ENCODE data around the gene CCT7.
"Not testable (repeated sequence)": the region's sequence is repeated elsewhere in the genome, so short reads cannot be mapped to it uniquely, and the experiment has no call there.

The CCT7 gene

GRCh38 chr2:73255007-73255644 is 21.0 kb downstream of the CCT7 start:
- DNase-seq (ENCODE audit: low spot score) = no peak

GRCh38 chr2:73255907-73256617 is 22.0 kb downstream of the CCT7 start:
- no peak for DNase-seq (ENCODE audit: low spot score)

DNA sequence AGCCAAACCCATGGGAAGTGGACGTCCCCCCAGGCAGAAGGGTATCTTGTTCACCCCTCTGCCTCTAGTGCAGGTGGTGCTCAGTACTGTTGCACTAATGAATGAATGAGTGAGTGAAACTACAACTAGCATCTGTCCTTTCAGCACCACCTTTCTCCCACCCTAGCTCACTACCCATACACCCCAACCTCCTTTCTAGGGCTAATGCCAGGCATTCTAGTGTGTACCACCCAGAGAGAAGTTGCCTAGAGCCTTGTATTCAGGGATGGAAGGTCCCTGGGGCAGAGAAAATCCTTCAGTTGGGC is 22.5 kb downstream of the CCT7 start:
- no peak for DNase-seq (ENCODE audit: low spot score)

DNA sequence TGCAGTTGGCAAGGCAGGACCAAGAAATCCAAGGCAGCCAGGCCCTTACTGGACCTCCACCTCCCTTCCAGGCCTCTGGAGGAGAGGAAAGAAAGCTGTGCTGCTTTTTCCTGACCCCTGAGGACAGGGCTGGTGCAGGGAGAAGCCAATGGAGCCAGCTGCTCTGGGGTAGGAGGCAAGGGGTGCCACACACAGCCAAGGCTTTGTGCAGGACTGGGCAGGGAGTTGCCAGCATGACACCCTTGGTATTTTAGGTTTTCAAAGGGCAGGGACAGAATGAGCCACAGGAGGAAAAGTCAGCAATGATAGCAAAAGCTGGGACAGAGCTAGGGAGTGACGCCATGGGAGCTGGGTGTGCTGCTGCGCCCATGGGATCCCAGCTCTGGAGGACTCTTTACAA is 22.9 kb downstream of the CCT7 start:
- no peak for DNase-seq (ENCODE audit: low spot score)

DNA sequence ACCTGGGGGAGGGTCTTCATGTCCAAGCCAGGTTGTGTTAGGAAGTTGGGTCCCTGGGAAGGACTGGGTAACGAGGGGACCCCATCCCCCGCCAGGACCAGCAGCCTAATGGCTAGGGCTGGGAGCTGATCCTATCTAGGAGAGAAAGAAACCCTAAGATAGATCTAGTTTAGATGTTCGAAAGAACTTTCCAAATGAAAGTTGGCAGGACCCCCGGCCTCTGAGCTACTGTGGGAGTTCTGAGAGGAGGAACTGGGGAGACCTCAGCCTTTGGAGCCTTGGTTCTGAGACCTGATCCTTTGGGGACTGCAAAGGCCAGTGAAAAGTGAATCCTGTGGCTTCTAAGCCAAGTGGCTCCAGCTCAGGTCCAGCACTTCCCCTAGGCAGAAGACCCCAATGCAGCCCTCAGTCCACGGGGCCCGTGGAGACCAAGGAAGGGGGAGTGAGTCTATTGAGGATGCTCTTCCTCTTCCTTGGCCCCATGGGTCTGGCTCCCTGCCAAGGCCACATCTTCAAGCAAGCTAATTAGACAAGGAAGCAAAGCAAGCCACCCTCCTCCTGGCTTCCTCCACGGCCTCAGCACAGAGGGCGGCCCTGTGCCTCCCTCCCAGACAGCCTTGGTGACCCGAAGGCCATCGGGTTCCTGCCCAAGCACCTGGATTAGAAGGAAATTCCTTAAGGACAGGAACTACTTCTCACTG is 23.5 kb downstream of the CCT7 start:
- no peak for DNase-seq (ENCODE audit: low spot score)

- no peak for DNase-seq (ENCODE audit: low spot score)
Measured at GRCh38 chr2:73258186-73258912, 24.2 kb downstream of the CCT7 start.

DNA sequence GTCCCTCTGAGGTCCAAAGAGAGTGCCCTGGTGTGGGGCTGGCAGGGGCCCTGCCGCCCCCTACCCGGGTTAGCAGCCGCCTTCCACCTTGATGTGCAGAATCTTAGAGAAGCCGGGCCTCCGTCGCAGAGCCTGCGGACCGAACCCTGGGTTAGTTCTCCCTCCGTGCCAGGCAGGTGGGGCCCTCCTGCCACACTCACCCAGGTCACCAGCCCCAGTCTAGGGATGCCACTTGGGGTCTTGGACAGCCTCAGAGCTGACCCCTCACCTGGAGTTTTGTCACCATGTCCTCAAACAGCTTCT is 24.8 kb downstream of the CCT7 start:
- no peak for DNase-seq (ENCODE audit: low spot score)

- DNase-seq (ENCODE audit: low spot score) = no peak
Measured at GRCh38 chr2:73259276-73259675, 25.2 kb downstream of the CCT7 start.

GRCh38 chr2:73259704-73260337 is 25.7 kb downstream of the CCT7 start:
- DNase-seq (ENCODE audit: low spot score) = no peak

DNA sequence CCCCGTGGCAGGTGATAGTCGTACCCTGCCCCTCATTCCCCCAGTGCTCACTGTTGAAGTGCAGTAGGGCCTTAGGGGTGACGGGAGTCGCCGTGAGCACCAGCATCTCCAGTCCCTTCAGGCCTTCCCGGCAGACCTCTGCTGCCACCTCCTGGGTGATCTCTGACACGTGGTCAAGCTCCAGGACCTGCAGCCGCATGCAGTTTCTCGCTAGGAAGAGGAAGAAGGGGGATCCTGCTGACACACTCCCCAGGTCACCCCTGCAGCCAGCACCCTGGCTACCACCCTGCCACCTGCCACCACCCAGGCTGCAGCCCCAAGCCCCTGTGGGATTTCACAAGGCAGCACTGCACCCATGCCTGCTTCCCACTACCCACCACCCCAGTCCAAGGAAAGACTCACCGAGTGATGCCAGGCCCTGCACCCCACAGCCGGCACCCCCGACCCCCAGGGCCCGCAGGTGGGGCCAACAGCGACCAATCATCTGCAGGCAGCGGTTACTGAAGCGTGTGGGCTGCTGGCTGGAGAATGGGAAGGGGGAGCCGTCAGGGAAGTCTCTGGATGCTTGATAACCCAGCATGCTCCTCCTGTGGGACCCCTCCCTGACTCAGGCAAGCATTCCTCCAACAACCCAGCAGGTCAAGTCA is 26.4 kb downstream of the CCT7 start:
- peak; percentile 14 for DNase-seq (ENCODE audit: low spot score)

GRCh38 chr2:73262108-73262651 is 28.1 kb downstream of the CCT7 start:
- no peak for DNase-seq (ENCODE audit: low spot score)

DNA sequence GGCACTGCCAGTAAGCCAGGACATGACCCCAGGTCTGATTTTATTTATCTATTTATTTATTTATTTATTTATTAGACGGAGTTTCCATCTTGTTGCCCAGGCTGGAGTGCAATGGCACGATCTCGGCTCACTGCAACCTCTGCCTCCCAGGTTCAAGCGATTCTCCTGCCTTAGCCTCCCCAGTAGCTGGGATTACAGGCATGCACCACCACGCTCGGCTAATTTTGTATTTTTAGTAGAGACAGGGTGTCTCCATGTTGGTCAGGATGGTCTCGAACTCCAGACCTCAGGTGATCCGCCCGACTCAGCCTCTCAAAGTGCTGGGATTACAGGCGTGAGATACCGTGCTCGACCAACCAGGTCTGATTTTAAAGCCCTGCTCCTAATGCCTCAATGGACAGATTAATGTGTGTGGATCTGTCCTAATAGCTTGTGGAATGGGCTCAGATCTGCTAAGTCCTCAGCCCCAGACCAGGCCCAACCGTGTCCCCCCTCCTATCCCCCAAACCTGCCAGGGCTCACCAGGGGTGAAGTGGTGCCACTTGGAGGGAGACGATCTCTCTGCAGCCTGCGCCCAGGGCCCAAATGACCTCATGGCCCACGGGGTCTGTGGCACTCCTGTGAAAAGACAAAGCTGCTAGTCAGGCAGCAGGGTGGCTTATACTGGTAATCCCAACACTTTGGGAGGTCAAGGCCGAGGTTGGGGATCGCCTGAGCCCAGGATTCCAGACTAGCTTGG is 28.8 kb downstream of the CCT7 start:
- not testable (repeated sequence) for DNase-seq (ENCODE audit: low spot score)

DNA sequence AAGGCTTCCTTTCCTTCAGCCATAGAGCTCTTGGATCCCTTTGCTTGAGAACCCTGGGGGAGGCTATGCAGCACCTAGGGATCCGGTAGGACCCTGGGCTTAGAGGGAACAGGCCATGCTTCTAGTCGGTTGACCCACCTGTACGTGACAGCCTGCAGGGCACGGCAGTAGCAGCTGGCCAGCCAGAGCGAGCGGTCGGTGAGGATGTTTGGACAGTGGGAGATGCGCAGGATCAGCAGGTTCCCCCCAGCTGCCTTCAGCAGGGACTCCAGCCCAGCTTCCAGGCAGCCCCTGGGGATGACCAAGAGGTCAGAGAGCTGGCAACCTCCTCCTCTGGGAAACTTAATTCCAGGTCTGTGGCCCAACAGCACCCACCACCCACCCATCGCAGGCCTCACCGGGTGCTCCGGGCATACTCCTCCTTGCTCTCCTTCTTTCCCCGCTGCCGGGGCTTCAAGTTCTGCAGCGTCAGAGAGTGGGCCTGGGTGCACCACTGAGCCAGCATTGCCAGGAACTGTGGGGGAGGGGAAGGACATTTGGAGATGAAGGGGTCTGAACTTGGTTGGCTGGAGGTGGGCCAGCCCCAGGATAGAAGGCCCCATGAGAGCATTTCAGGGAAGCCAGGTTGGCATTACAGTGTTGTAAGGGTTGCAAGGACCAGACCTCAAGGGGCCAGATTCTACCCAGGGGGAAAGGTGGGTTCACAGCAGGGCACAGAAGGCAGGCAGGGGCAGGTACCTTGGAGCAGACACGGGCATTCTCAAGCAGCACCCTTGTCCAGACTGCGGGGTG is 29.6 kb downstream of the CCT7 start:
- DNase-seq (ENCODE audit: low spot score) = no peak

DNA sequence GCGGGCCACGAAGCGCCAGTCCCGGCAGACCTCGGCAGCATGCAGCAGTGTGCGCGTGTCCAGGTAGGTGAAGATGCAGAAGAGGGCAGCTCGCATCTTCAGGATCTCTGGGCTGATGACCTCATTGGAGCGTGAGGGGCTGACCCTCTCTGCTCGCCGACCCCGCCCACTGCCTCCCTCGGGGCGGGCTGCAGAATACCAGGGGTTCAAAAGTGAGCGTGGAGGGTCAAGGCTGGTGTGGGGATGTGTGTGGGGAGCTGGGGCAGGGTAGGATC is 30.2 kb downstream of the CCT7 start:
- DNase-seq (ENCODE audit: low spot score) = no peak

DNA sequence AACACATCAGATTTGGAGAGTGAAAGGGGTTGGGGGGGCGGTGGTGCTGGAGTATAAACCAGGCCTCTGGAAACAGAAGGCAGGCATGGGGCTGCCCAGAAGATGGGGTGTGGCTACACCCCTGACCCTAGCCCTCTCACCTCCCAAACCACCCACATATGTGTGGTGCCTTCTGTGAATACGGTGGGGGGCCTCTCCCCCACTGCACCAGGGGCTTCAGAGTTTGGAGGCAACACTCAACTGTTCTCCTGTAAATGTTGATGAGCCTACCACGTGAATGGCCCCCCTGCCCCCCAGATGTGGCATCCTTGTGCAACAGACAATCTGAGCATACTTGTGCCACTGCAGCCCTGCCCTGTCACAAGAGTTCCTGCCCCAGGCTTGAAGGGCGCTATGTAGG is 30.7 kb downstream of the CCT7 start:
- DNase-seq (ENCODE audit: low spot score) = no peak

DNA sequence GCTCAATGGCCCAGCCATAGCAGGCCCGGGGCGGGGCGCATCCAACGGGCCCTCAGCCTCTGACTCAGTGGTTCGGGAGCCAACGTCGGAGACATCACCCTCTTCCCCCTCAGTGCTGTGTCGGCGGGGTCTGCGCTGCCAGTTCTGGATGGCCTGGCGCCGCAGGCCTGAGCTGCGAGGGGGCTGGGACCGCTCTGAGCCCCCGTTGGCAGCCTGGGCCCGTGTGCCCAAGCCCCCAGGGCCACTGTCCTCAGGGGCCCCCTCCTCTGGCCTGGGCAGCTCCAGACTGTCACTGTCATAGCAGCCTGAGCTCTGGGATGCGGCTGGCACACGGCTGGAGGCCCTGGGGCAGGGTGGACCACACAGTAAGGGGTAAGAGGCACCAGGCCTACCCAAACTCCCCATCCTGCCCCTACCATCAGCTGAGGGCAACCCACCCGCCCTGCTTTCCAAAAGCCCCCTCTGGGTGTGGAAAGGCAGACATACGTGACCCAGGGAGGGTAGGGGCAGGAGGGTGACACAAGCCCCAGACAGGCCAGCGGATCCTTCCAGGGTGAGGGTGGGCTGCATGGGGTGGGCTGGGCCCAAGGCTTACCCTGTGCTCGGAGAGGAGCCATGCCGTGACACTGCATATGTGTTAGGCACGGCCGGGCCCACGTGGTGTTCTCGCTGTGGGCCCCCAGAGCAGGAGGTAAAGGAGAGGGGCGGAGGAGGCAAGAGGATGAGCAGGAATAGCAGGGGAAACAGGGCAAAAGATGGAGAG is 31.4 kb downstream of the CCT7 start:
- DNase-seq (ENCODE audit: low spot score) = no peak

DNA sequence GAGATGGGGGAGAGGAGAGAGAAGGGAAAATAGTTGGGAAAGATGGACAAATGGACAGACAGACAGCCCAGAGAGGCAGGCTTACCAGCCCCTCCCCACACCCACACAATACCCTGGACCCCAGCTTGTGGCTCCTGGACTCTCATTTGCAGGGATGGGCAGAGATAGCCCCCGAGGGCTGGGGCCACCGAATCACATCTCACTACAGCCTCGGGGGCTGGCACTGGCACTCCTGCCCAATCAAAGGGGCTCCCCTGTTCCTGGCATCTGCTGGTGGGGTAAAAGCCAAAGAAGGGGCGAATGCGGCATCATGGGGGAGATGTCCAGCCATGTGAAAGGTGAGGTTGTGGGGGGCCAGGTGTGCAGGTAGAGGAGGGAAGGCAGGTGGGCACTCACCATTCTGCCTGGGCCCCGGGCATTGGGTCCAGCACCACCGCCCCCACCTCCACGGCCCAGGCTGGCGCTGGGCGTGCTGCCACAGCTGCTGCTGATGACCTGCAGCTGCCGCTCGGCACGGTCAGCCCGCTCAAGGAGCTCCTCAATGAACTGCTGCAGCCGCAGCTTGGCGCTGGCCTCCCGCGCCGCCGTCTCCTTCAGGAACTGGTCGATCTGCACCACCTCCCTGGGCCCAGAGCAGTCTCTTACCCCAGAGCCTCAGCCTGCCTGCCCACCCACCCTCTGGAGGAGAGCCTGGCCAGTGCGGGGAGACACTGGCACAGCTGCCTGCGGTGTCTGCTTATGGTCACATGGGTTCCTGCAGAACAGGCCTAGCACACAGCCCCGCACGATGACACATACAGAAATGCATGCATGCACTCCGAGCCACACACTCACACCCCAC is 32.2 kb downstream of the CCT7 start:
- DNase-seq (ENCODE audit: low spot score) = no peak

DNA sequence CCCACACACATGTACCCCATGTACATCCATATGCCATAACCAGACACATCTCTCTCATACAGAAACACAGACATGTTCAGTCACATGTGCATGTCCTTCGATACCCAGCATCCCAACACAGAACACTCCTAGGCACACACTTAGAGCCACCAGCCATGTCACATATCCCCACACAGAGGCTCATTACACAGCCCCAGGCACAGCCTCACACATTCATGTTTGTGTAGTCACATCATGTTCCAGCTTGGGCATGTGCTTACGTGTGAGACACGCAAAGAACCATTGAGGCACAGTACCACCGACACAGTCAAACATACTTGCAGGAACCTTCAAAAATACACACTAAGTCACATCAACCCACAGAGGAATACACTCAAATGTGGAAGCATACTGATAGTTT is 32.9 kb downstream of the CCT7 start:
- DNase-seq (ENCODE audit: low spot score) = no peak

DNA sequence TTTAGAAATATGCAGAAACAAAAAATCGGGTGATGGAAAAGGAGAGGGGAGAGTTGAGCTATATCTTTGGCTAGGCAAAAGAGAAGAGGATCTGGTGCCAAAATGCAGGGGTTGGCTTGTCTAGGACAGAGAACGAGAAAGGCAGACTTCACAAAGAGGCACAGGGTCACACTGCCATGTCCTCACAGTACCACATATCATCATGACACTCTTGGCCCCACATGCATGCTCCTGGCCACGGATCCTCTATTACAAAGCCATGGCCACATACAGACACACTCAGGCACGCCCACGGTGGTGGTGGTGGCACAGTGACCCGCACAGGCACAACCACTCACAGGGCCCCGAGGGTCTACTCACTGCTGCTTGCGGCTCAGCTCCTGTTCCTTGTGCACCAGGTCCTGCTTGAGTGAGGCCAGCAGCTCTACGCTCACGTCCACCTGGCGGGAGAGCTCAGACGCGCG is 34.3 kb downstream of the CCT7 start:
- no peak for DNase-seq (ENCODE audit: low spot score)

All from hematopoietic multipotent progenitor cell treated with erythropoietin and hydrocortisone succinate and interleukin-3 and kit ligand, for 15 days (in vitro differentiated cells).